Measurements from ENCODE around the gene SAMD10. TPM values are rescaled to one million over a fixed set of nuclear protein-coding genes. Genes with fewer than 3 reads are reported as not detected.

SAMD10 gene
- total RNA-seq, 1 experiment from 2014 or later, result 8.8 TPM

GRCh38 chr20:64006902-64007301, 27.5 kb upstream of the SAMD10 start:
- POLR2A ChIA-PET, result no interaction called here
- intact Hi-C loops (cut with micrococcal nuclease; ENCODE audit: unreplicated experiment), result no loop called here
- DNase-seq (ENCODE audit: low read depth, low spot score) (no peak), ATAC-seq (no peak)
- no peak overlapping the region for H3K4me3 ChIP-seq (ENCODE audit: low read depth in 2 of 2, low read length in 2 of 2)
- no peaks in the 10 kb centered on the region for H3K4me1 ChIP-seq (ENCODE audit: control insufficient read depth, insufficient read depth, low read length)
- peaks cover 15% of the 10 kb centered on the region for H3K36me3 ChIP-seq (ENCODE audit: control insufficient read depth, insufficient read depth, low read length)
- in situ Hi-C loops (cut with HindIII; ENCODE audit: low pct_unique_long_range_greater_than_20kb, low sequenced_read_pairs), result no loop called here
- no peaks in the 10 kb centered on the region for H3K27me3 ChIP-seq (ENCODE audit: control insufficient read depth, insufficient read depth, low read length)
- no TSS peak for BruUV-seq (replicated peaks)
- no peak overlapping the region for H3K27ac ChIP-seq (ENCODE audit: low read length)
- TF ChIP-seq CTCF (IDR thresholded peaks at IDR 0.05) (no peak), POLR2AphosphoS5 (IDR thresholded peaks at IDR 0.05; ENCODE audit: low read depth, low read length) (no peak), REST (IDR thresholded peaks at IDR 0.05; ENCODE audit: insufficient read depth in 1 of 2, low read depth in 2 of 2, low read length in 1 of 2) (no peak), TCF7L2 (IDR thresholded peaks at IDR 0.05; ENCODE audit: low read depth, low read length) (no peak), SIN3A (IDR thresholded peaks at IDR 0.05; ENCODE audit: borderline replicate concordance, insufficient read depth, low read depth, low read length) (no peak)
- H3K9me3 ChIP-seq (ENCODE audit: control insufficient read depth, insufficient read depth, low read depth, low read length), result no peaks in the 10 kb centered on the region
- CTCF ChIA-PET, result no interaction called here

- ChIA-PET CTCF (no interaction called here), POLR2A (no interaction called here)
- H3K27ac ChIP-seq (ENCODE audit: low read length), result no peak overlapping the region
- no TSS peak for BruUV-seq (replicated peaks)
- H3K4me1 ChIP-seq (ENCODE audit: control insufficient read depth, insufficient read depth, low read length), result no peaks in the 10 kb centered on the region
- H3K27me3 ChIP-seq (ENCODE audit: control insufficient read depth, insufficient read depth, low read length), result no peaks in the 10 kb centered on the region
- TF ChIP-seq CTCF (IDR thresholded peaks at IDR 0.05) (no peak), TCF7L2 (IDR thresholded peaks at IDR 0.05; ENCODE audit: low read depth, low read length) (no peak), POLR2AphosphoS5 (IDR thresholded peaks at IDR 0.05; ENCODE audit: low read depth, low read length) (no peak), REST (IDR thresholded peaks at IDR 0.05; ENCODE audit: insufficient read depth in 1 of 2, low read depth in 2 of 2, low read length in 1 of 2) (no peak), SIN3A (IDR thresholded peaks at IDR 0.05; ENCODE audit: borderline replicate concordance, insufficient read depth, low read depth, low read length) (no peak)
- in situ Hi-C loops (cut with HindIII; ENCODE audit: low pct_unique_long_range_greater_than_20kb, low sequenced_read_pairs), result no loop called here
- H3K9me3 ChIP-seq (ENCODE audit: control insufficient read depth, insufficient read depth, low read depth, low read length), result no peaks in the 10 kb centered on the region
- H3K36me3 ChIP-seq (ENCODE audit: control insufficient read depth, insufficient read depth, low read length), result peaks cover 15% of the 10 kb centered on the region
- ATAC-seq (no peak), DNase-seq (ENCODE audit: low read depth, low spot score) (no peak)
- intact Hi-C loops (cut with micrococcal nuclease; ENCODE audit: unreplicated experiment), result no loop called here
- no peak overlapping the region for H3K4me3 ChIP-seq (ENCODE audit: low read depth in 2 of 2, low read length in 2 of 2)
Measured at GRCh38 chr20:64006490-64006889, 27.0 kb upstream of the SAMD10 start.
